Chondrocyte (in vitro differentiated cells): Measurements from ENCODE around the gene LSM12. TPM values are rescaled to one million over a fixed set of nuclear protein-coding genes. Genes with fewer than 3 reads are reported as not detected.

Experiments
- DNase-seq: peaks from one replicate; pipeline ENCODE4 v3.0.0; 2021; ENCODE audit warnings: mixed read lengths, low spot score
- H3K27ac Mint-ChIP-seq: one replicate; pipeline ENCODE4 v1.8.0; 2021; ENCODE audit warnings: mild to moderate bottlenecking, moderate library complexity, mixed read lengths; ENCODE audit not compliant: unreplicated experiment
- H3K27me3 Mint-ChIP-seq: 2 replicates; pipeline ENCODE4 v1.8.0; 2021; ENCODE audit warnings: low read depth, mixed read lengths
- H3K36me3 Mint-ChIP-seq: 2 replicates; pipeline ENCODE4 v1.8.0; 2021; ENCODE audit warnings: low read depth, mixed read lengths
- H3K4me1 Mint-ChIP-seq: 2 replicates; pipeline ENCODE4 v1.8.0; 2021; ENCODE audit warnings: low read depth, mild to moderate bottlenecking, mixed read lengths
- H3K4me3 Mint-ChIP-seq: one replicate; pipeline ENCODE4 v1.8.0; 2021; ENCODE audit warnings: mild to moderate bottlenecking, moderate library complexity, mixed read lengths; ENCODE audit not compliant: unreplicated experiment
- H3K9me3 Mint-ChIP-seq: 2 replicates; pipeline ENCODE4 v1.8.0; 2021; ENCODE audit warnings: low read depth, mixed read lengths
- CTCF ChIP-seq: fragments of 200-600 bp; sonication (generic); IDR thresholded peaks from 2 replicates; pipeline ENCODE4 v1.5.0; 2021; ENCODE audit warnings: antibody characterized with exemption, mild to moderate bottlenecking, moderate library complexity
- total RNA-seq: library from RNA; stranded (reverse); gene quantifications from 3 replicates; pipeline ENCODE4 v1.2.1, GENCODE V29; 2021

The LSM12 gene
- total RNA-seq, 1 donor from 2014 or later, result 48.3 TPM

DNA sequence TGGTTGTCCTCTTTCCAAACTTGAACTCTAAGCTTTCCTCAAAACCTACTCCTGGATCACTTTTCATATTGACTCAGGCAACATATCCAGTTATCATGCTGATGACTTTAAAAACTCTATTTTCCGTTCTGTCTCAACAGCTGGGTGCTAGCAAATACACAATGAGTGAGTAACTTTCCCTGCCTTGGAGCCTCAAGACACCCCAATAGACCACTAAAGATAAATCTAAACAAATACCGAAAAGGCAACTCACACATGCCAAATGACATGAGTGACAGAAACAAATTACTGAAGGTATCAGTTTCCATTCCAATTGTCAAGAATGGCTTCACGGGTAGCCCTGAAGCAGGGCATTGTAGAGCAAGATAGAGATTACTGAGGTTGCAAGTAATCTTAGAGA lies 36.0 kb downstream of the LSM12 start:
- no peaks in the 10 kb centered on the region for H3K27me3 Mint-ChIP-seq
- no peak overlapping the region for H3K4me3 Mint-ChIP-seq
- no peak for DNase-seq
- H3K4me1 Mint-ChIP-seq, result no peaks in the 10 kb centered on the region
- no peak for TF ChIP-seq CTCF
- no peaks in the 10 kb centered on the region for H3K9me3 Mint-ChIP-seq
- peaks cover 27% of the 10 kb centered on the region for H3K36me3 Mint-ChIP-seq
- no peak overlapping the region for H3K27ac Mint-ChIP-seq

- no peaks in the 10 kb centered on the region for H3K27me3 Mint-ChIP-seq
- peaks cover 27% of the 10 kb centered on the region for H3K36me3 Mint-ChIP-seq
- no peak for TF ChIP-seq CTCF
- no peaks in the 10 kb centered on the region for H3K9me3 Mint-ChIP-seq
- no peak overlapping the region for H3K4me3 Mint-ChIP-seq
- H3K4me1 Mint-ChIP-seq, result no peaks in the 10 kb centered on the region
- no peak for DNase-seq
- no peak overlapping the region for H3K27ac Mint-ChIP-seq
These were observed 36.7 kb downstream of the LSM12 start for GRCh38 chr17:44029736-44030135.

GRCh38 chr17:44024853-44025252 lies 41.6 kb downstream of the LSM12 start:
- no peaks in the 10 kb centered on the region for H3K4me1 Mint-ChIP-seq
- TF ChIP-seq CTCF, result no peak
- H3K36me3 Mint-ChIP-seq, result peaks cover 12% of the 10 kb centered on the region
- no peak for DNase-seq
- H3K9me3 Mint-ChIP-seq, result no peaks in the 10 kb centered on the region
- no peak overlapping the region for H3K4me3 Mint-ChIP-seq
- no peaks in the 10 kb centered on the region for H3K27me3 Mint-ChIP-seq
- no peak overlapping the region for H3K27ac Mint-ChIP-seq

DNA sequence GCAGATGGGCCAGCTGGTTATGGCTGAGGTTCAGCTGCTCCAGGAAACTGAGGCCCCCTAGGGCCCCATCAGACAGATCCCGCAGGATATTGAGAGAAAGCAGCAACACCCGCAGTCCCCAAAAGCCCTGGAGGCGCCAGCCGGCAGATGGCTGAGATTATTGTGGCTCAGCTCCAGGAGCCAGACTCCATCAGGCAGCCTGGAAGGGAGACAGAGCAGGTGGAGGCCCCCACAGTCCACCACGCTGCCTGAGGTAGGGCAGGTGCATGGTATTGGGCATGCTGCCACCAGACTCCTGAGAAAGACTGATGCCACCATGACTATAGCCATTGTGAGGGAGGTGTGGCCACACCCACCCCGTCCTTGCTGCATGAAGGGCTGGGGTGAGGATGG lies 42.2 kb downstream of the LSM12 start:
- Mint-ChIP-seq H3K9me3 (no peaks in the 10 kb centered on the region), H3K27ac (no peak overlapping the region), H3K36me3 (peaks cover 7% of the 10 kb centered on the region), H3K4me3 (no peak overlapping the region), H3K27me3 (no peaks in the 10 kb centered on the region), H3K4me1 (no peaks in the 10 kb centered on the region)
- no peak for TF ChIP-seq CTCF
- no peak for DNase-seq

DNA sequence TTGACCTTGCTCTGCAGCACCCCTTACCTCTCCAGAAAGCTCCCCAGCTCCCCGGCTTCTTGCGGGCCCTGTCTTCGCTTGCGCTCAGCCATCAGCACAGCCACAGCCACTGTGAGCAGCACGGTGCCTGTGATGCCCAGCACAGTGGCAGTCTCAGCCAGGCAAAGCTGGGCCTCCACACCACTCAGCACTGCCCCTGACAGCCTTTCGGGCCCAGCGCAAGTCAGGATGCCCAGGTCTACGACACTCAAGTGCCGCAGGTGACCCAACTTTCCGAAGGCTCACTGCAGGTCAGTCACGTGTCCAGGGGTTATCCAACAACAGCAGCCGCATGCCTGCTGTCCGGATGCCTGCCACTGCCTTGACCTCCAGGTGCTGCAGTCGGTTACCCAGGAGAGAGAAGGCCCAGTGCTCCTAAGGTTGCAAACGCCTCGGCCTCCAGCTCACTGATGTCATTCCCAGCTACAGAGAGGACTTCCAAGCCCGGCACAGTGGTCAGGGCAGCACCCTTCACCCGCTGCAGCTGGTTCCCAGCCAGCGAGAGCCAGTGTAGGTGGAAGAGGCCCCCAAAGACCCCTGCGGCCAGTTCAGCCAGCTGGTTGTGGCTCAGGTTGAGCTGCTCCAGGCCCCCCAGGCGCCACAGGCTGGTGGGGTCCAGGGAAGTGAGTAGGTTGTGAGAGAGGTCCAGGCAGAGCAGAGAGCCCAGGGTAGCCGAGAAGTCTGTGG lies 42.8 kb downstream of the LSM12 start:
- Mint-ChIP-seq H3K9me3 (no peaks in the 10 kb centered on the region), H3K27me3 (no peaks in the 10 kb centered on the region), H3K36me3 (peaks cover 4% of the 10 kb centered on the region), H3K4me1 (no peaks in the 10 kb centered on the region), H3K27ac (no peak overlapping the region), H3K4me3 (no peak overlapping the region)
- no peak for TF ChIP-seq CTCF
- peak; percentile 86 for DNase-seq
